Loucy (cell line): ENCODE measurements around the gene PEX5L.

Source experiments
- EZH2phosphoT487 ChIP-seq: fragments of 200-600 bp; IDR thresholded peaks from 2 replicates; pipeline ENCODE4 v1.6.1; 2018; ENCODE audit warnings: antibody characterized with exemption, mild to moderate bottlenecking, moderate library complexity, borderline replicate concordance
- TF ChIP-seq, protein P1 (sequence below): fragments of 200-600 bp; sonication (generic); conservative IDR thresholded peaks from 2 replicates; pipeline ENCODE4 v1.5.1; 2014; ENCODE audit warnings: mild to moderate bottlenecking, antibody characterized with exemption, low read length

DNA sequence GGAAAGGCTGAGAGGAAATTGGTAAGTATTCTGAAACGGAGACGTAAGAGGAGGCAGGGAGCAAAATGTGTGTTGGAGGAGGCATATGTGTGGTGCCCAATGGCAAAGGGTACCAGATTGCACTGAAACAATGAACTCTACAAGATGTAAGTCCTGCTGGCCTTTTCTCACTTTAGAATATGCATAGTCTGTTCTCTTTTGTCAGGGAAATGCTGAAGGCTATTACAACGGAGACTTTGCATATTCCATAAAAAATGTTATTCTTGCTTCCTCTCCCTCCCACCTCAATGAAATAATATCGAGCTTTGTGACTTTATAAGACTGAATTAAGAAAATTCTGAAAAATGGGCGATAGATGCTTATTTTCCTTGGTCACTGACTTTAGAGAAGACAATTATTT, 85.9 kb downstream of the PEX5L start:
- TF ChIP-seq, protein P1, sequence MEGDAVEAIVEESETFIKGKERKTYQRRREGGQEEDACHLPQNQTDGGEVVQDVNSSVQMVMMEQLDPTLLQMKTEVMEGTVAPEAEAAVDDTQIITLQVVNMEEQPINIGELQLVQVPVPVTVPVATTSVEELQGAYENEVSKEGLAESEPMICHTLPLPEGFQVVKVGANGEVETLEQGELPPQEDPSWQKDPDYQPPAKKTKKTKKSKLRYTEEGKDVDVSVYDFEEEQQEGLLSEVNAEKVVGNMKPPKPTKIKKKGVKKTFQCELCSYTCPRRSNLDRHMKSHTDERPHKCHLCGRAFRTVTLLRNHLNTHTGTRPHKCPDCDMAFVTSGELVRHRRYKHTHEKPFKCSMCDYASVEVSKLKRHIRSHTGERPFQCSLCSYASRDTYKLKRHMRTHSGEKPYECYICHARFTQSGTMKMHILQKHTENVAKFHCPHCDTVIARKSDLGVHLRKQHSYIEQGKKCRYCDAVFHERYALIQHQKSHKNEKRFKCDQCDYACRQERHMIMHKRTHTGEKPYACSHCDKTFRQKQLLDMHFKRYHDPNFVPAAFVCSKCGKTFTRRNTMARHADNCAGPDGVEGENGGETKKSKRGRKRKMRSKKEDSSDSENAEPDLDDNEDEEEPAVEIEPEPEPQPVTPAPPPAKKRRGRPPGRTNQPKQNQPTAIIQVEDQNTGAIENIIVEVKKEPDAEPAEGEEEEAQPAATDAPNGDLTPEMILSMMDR: no peak
- no peak for TF ChIP-seq EZH2phosphoT487
